Muscle layer of colon (tissue), 2 donors: ENCODE measurements around the gene DEF6.
"Not testable (repeated sequence)": the region's sequence is repeated elsewhere in the genome, so short reads cannot be mapped to it uniquely, and the experiment has no call there.

Experiments used
- H3K27ac ChIP-seq: one replicate; pipeline ENCODE4 v1.7.0; 2013; ENCODE audit warnings: low read depth, mild to moderate bottlenecking, low read length, moderate library complexity
- H3K27me3 ChIP-seq, 2 donors: one replicate each; pipeline ENCODE4 v1.7.0; 2013; ENCODE audit warnings: low read length in 2 of 2, mild to moderate bottlenecking in 2 of 2; ENCODE audit not compliant: insufficient read depth in 2 of 2, control insufficient read depth in 1 of 2
- H3K36me3 ChIP-seq: one replicate; pipeline ENCODE4 v1.7.0; 2013; ENCODE audit warnings: mild to moderate bottlenecking, low read length; ENCODE audit not compliant: insufficient read depth
- H3K4me1 ChIP-seq: one replicate; pipeline ENCODE4 v1.7.0; 2013; ENCODE audit warnings: mild to moderate bottlenecking, low read length; ENCODE audit not compliant: insufficient read depth
- H3K4me3 ChIP-seq, 2 donors: one replicate each; pipeline ENCODE4 v1.7.0; 2013; ENCODE audit warnings: low read length in 2 of 2, low read depth in 1 of 2, mild to moderate bottlenecking in 1 of 2, moderate library complexity in 1 of 2
- H3K9ac ChIP-seq: one replicate; pipeline ENCODE4 v1.7.0; 2013; ENCODE audit warnings: low read length
- H3K9me3 ChIP-seq: one replicate; pipeline ENCODE4 v1.7.0; 2013; ENCODE audit warnings: mild to moderate bottlenecking, low read length
- donor health status: abdominal sarcoma.
- donor health status: Adenocarcinoma of cecum.

Gene DEF6

GRCh38 chr6:35299674-35300073 lies 2.1 kb downstream of the DEF6 start:
- H3K27ac ChIP-seq: no peak overlapping the region
- H3K4me3 ChIP-seq: no peak overlapping the region
- no peaks in the 10 kb centered on the region for H3K9me3 ChIP-seq
- H3K4me1 ChIP-seq: peaks cover 13% of the 10 kb centered on the region
- H3K36me3 ChIP-seq: peaks cover 7% of the 10 kb centered on the region
- H3K9ac ChIP-seq: no peak overlapping the region
- no peaks in the 10 kb centered on the region for H3K27me3 ChIP-seq

GRCh38 chr6:35300848-35301247 lies 3.2 kb downstream of the DEF6 start:
- Histone ChIP-seq H3K27ac (no peak overlapping the region), H3K4me3 (no peak overlapping the region), H3K9ac (no peak overlapping the region), H3K27me3 (no peaks in the 10 kb centered on the region), H3K36me3 (no peaks in the 10 kb centered on the region), H3K9me3 (no peaks in the 10 kb centered on the region), H3K4me1 (peaks cover 13% of the 10 kb centered on the region)

GRCh38 chr6:35302604-35303241 lies 5.1 kb downstream of the DEF6 start:
- peaks cover 6% of the 10 kb centered on the region for H3K4me1 ChIP-seq
- H3K4me3 ChIP-seq: no peak overlapping the region
- H3K27me3 ChIP-seq: no peaks in the 10 kb centered on the region
- no peak overlapping the region for H3K27ac ChIP-seq
- no peaks in the 10 kb centered on the region for H3K9me3 ChIP-seq
- no peaks in the 10 kb centered on the region for H3K36me3 ChIP-seq
- no peak overlapping the region for H3K9ac ChIP-seq

- Histone ChIP-seq H3K4me3 (no peak overlapping the region), H3K36me3 (no peaks in the 10 kb centered on the region), H3K9me3 (no peaks in the 10 kb centered on the region), H3K4me1 (no peaks in the 10 kb centered on the region), H3K27ac (no peak overlapping the region), H3K9ac (no peak overlapping the region), H3K27me3 (no peaks in the 10 kb centered on the region)
Observed at GRCh38 chr6:35304299-35304698, 6.7 kb downstream of the DEF6 start.

- Histone ChIP-seq H3K27ac (no peak overlapping the region), H3K4me1 (no peaks in the 10 kb centered on the region), H3K27me3 (no peaks in the 10 kb centered on the region), H3K4me3 (no peak overlapping the region), H3K9ac (no peak overlapping the region), H3K36me3 (no peaks in the 10 kb centered on the region), H3K9me3 (no peaks in the 10 kb centered on the region)
Observed at GRCh38 chr6:35305117-35305516, 7.5 kb downstream of the DEF6 start.

GRCh38 chr6:35307138-35307537 lies 9.5 kb downstream of the DEF6 start:
- H3K27me3 ChIP-seq, H3K9ac ChIP-seq, H3K4me1 ChIP-seq, H3K4me3 ChIP-seq, H3K36me3 ChIP-seq, H3K9me3 ChIP-seq, H3K27ac ChIP-seq: not testable (repeated sequence)

- H3K27ac ChIP-seq, H3K27me3 ChIP-seq, H3K4me1 ChIP-seq, H3K4me3 ChIP-seq, H3K9me3 ChIP-seq, H3K9ac ChIP-seq, H3K36me3 ChIP-seq: not testable (repeated sequence)
Observed at GRCh38 chr6:35308543-35308942, 10.9 kb downstream of the DEF6 start.

- no peak overlapping the region for H3K27ac ChIP-seq
- H3K4me1 ChIP-seq: no peaks in the 10 kb centered on the region
- no peak overlapping the region for H3K4me3 ChIP-seq
- H3K36me3 ChIP-seq: no peaks in the 10 kb centered on the region
- H3K27me3 ChIP-seq: no peaks in the 10 kb centered on the region
- no peaks in the 10 kb centered on the region for H3K9me3 ChIP-seq
- no peak overlapping the region for H3K9ac ChIP-seq
Observed at GRCh38 chr6:35309611-35310264, 12.1 kb downstream of the DEF6 start.

GRCh38 chr6:35310265-35310831 lies 12.7 kb downstream of the DEF6 start:
- Histone ChIP-seq H3K27me3 (no peaks in the 10 kb centered on the region), H3K27ac (no peak overlapping the region), H3K9ac (no peak overlapping the region), H3K36me3 (no peaks in the 10 kb centered on the region), H3K4me3 (no peak overlapping the region), H3K4me1 (no peaks in the 10 kb centered on the region), H3K9me3 (no peaks in the 10 kb centered on the region)

GRCh38 chr6:35311390-35312075 lies 13.9 kb downstream of the DEF6 start:
- H3K9me3 ChIP-seq: no peaks in the 10 kb centered on the region
- no peak overlapping the region for H3K27ac ChIP-seq
- H3K4me1 ChIP-seq: no peaks in the 10 kb centered on the region
- no peak overlapping the region for H3K4me3 ChIP-seq
- H3K27me3 ChIP-seq: no peaks in the 10 kb centered on the region
- H3K36me3 ChIP-seq: no peaks in the 10 kb centered on the region
- H3K9ac ChIP-seq: no peak overlapping the region

GRCh38 chr6:35312076-35312800 lies 14.6 kb downstream of the DEF6 start:
- no peaks in the 10 kb centered on the region for H3K36me3 ChIP-seq
- H3K4me1 ChIP-seq: no peaks in the 10 kb centered on the region
- H3K27ac ChIP-seq: no peak overlapping the region
- H3K4me3 ChIP-seq: no peak overlapping the region
- no peak overlapping the region for H3K9ac ChIP-seq
- H3K9me3 ChIP-seq: no peaks in the 10 kb centered on the region
- no peaks in the 10 kb centered on the region for H3K27me3 ChIP-seq
